ENCODE results near the gene PSMB9. TPM values are rescaled to one million over a fixed set of nuclear protein-coding genes. Genes with fewer than 3 reads are reported as not detected.

PSMB9 gene
- total and polyA plus RNA-seq, 5 experiments from 2014 or later, result 102 to 432 (median 402) TPM

DNA sequence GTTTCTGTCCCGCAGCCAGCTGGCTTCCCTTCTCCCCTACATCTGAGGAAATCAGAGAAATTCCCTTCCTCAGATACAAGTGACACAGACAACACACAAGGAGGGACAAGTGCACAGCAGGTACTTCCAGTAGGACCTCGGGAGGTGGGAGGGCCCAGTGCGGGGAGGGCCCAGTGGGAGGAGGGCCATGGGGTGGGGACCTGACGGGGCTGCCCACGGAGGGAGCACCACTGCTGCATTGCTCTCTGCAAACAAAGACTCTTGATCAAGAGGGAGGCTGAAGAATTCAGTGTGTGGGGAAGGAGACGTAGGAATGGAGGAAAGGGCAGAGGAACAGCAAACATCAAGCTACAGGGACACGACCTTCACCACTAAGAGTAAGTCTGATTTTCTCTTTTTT is 24.5 kb upstream of the PSMB9 start:
- peak overlapping the region in 8 of 10 donors; percentile 14 to 82 (median 52) for H3K27ac Mint-ChIP-seq
- H3K4me1 Mint-ChIP-seq, result peaks cover 18 to 46% (median 28%) of the 10 kb centered on the region in 4 donors
- ATAC-seq (no peak), DNase-seq (no peak)
- POLR2A ChIA-PET, result no interaction called here
- H3K4me3 Mint-ChIP-seq, result no peak overlapping the region
- H3K27me3 Mint-ChIP-seq, result no peaks in the 10 kb centered on the region
- peaks cover 7 to 72% (median 20%) of the 10 kb centered on the region in 3 donors for H3K36me3 Mint-ChIP-seq
- no peaks in the 10 kb centered on the region for H3K9me3 Mint-ChIP-seq

DNA sequence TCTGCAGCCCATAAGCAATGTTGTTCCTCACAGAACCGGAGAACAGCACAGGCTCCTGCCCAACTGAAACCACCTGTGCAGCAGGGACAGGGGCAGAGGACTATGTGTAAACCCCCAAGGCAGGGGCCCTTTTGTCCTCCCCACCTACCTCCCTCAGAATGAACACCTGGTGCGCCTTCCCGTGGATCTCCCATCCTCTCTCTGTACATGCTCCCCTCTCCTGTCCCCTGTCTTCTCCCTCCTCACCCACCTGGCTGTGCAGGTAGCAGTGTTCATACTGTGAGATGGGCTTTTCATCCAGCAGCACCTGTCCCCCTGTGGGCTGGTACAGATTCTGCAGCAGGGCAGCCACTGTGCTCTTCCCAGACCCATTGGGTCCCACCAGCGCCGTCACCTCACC is 24.0 kb upstream of the PSMB9 start:
- H3K4me1 Mint-ChIP-seq, result peaks cover 21 to 51% (median 33%) of the 10 kb centered on the region in 4 donors
- no peaks in the 10 kb centered on the region for H3K9me3 Mint-ChIP-seq
- peaks cover 7 to 77% (median 24%) of the 10 kb centered on the region in 3 donors for H3K36me3 Mint-ChIP-seq
- H3K27me3 Mint-ChIP-seq, result no peaks in the 10 kb centered on the region
- H3K4me3 Mint-ChIP-seq, result no peak overlapping the region
- DNase-seq (no peak), ATAC-seq (no peak)
- peak overlapping the region in 8 of 10 donors; percentile 14 to 71 (median 46) for H3K27ac Mint-ChIP-seq
- POLR2A ChIA-PET, result no interaction called here

DNA sequence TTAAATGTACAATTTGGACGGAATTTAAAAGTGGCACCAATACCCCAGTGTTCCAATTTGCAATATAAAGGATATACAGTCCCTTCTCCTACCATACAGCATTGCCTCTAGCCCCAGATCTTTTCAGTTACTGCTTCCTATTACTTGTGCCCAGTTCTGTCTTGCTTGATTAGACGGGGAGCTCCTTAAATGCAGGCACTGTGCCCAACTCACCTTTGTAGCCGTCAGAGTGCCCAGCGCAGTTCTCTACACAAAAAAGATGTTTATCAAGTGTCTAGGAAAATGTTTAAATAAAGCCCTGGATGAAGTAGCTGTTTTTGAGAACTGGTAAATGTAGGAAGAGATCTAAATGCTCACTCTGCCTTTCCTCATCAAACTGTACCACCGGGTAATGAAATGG is 23.1 kb upstream of the PSMB9 start:
- H3K27ac Mint-ChIP-seq, result peak overlapping the region in 8 of 10 donors; percentile 19 to 72 (median 33)
- H3K9me3 Mint-ChIP-seq, result no peaks in the 10 kb centered on the region
- peaks cover 28 to 60% (median 42%) of the 10 kb centered on the region in 4 donors for H3K4me1 Mint-ChIP-seq
- H3K4me3 Mint-ChIP-seq, result no peak overlapping the region
- POLR2A ChIA-PET, result interaction anchor here (0.5 kb wide), 1 partner anchor 70 kb away, joined by 3 read pairs; no protein-coding TSS in a partner anchor
- no peaks in the 10 kb centered on the region for H3K27me3 Mint-ChIP-seq
- peaks cover 7 to 86% (median 25%) of the 10 kb centered on the region in 3 donors for H3K36me3 Mint-ChIP-seq
- ATAC-seq (no peak), DNase-seq (no peak)

DNA sequence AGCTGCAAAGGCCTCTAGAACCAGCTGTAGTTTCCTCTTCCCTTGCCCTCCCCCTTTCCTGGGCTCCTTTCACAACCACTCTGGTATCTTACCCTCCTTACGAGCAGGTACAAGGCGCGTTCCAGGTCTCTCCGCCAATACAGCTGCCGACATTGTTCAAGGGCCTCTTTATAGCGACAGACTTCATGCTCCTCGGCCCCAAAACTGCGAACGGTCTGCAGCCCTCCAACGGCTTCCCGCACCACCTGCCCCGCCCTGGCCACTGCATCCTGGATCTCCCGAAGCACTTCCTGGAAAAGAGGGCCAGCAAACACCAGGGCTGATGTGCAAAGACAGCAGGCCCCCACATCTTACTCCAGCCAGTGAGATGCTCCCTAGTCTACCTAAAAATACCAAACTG is 21.5 kb upstream of the PSMB9 start:
- POLR2A ChIA-PET, result interaction anchor here (0.7 to 1.5 kb wide), 2 partner anchors 22 to 140 kb away, joined by 3 read pairs; partner anchors contain the start of gene PSMB9
- Mint-ChIP-seq H3K27me3 (no peaks in the 10 kb centered on the region), H3K4me3 (no peak overlapping the region), H3K4me1 (peaks cover 37 to 75% (median 58%) of the 10 kb centered on the region in 4 donors), H3K36me3 (peaks cover 7 to 95% (median 25%) of the 10 kb centered on the region in 3 donors), H3K9me3 (no peaks in the 10 kb centered on the region), H3K27ac (peak overlapping the region in 6 of 10 donors; percentile 30 to 74 (median 52))
- DNase-seq (no peak), ATAC-seq (no peak)

DNA sequence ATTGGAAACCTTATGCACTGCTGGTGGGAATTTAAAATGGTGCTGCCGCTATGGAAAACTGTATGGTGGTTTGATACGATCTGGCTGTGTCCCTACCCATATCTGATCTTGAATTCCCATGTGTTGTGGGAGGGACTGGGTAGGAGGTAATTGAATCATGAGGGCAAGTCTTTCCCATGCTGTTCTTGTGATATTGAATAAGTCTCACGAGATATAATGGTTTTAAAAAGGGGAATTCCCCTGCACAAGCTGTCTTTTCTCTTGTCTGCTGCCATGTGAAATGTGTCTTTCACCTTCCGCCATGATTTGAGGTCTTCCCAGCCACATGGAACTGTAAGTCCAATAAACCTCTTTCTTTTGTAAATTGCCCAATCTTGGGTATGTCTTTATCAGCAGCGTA is 20.3 kb upstream of the PSMB9 start:
- Mint-ChIP-seq H3K4me3 (no peak overlapping the region), H3K4me1 (peaks cover 35 to 79% (median 63%) of the 10 kb centered on the region in 4 donors), H3K36me3 (peaks cover 7 to 86% (median 25%) of the 10 kb centered on the region in 3 donors), H3K27me3 (no peaks in the 10 kb centered on the region), H3K9me3 (no peaks in the 10 kb centered on the region), H3K27ac (peak overlapping the region in 7 of 10 donors; percentile 13 to 75 (median 22))
- no peak for ATAC-seq
- POLR2A ChIA-PET, result interaction anchor here (1.5 kb wide), 1 partner anchor 139 kb away, joined by 3 read pairs; no protein-coding TSS in a partner anchor
- no peak for DNase-seq

DNA sequence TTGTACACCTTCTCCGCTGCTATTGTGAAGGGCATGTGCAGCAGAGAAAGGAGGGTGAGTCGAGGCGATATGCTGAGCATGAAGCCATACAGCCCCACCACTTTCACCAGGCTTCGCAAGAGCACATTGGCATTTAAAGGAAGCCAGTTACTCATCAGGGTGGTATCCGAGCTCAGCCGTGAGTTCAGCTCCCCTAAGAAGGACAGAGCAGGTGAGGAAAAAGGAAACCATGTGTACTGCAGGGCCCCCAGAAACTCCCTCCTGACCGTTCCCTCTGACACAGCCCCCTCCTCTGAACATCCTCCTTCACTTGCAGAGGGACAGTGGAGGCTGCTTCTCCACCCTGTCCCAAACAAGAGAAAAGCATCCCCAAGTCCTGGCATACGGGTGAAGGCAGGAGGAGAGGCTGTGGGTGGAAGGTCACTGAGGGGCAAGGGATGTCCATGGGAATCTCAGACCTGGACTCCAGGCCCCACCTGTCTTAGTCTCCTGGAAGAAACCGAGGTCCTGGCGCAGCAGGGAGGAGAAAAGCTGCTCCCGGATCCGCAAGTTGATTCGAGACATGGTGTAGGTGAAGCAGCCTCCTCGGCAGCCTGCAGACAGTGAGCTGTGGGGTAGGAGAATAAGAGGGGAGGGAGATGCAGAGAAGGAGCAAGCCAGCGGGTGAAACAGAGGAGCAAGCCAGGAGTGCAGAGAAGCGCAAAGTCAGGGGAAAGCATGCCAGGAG is 18.7 kb upstream of the PSMB9 start:
- Mint-ChIP-seq H3K27ac (peak overlapping the region in 9 of 10 donors; percentile 15 to 100 (median 75)), H3K9me3 (no peaks in the 10 kb centered on the region), H3K4me1 (peaks cover 38 to 82% (median 76%) of the 10 kb centered on the region in 4 donors), H3K36me3 (peaks cover 7 to 73% (median 20%) of the 10 kb centered on the region in 3 donors), H3K27me3 (no peaks in the 10 kb centered on the region), H3K4me3 (peak overlapping the region in 7 of 10 donors; percentile 7 to 54 (median 12))
- DNase-seq (no peak), ATAC-seq (no peak)
- POLR2A ChIA-PET, result interaction anchor here (1.2 kb wide), 1 partner anchor 33 kb away, joined by 3 read pairs; no protein-coding TSS in a partner anchor

DNA sequence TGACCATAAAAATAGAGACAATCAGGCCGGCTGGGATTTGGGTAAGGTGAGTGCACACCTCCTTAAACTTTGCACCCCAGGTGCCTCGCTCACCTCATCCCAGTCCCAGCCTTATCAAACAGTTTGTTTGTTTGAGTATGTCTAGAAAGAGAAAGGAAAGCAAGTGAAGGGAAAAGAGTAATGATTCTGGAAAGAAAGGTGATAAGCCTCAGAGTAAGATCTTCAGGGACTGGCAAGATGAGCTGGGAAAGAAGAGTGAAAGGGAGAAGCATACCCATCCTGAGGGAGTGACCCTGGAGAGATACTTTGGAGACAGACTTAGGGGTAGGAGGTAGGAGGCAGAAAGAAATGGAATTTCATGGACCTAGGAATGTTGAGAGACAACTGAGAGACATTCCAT is 17.1 kb upstream of the PSMB9 start:
- POLR2A ChIA-PET, result interaction anchor here (2.2 to 10.6 kb wide), 4 partner anchors 9 to 135 kb away, joined by 10 to 743 read pairs (median 250); partner anchors contain the start of genes BRD2, PSMB9 and TAP1
- DNase-seq, result no peak
- no peaks in the 10 kb centered on the region for H3K27me3 Mint-ChIP-seq

DNA sequence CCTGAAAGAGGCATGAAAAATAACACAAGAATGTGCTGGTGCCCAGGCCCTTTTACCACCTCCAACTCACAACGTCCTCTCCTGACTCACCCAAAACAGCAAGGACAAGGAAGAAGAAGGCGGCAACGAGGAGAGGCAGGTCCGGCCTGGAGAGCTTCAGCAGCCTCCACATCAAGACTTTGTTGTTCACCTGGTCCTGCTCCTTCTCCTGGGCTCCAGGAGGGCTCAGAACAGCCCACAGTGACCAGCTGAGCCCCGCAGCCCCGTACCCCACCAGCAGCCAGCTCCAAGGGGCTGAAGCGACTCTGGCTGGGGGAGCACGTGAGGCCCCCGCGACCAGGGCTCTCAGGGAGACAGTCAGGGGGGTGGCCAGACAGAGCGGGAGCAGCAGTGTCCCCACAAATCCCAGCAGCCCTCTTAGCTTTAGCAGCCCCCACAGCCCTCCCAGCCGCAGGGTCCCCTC is 16.3 kb upstream of the PSMB9 start:
- peak overlapping the region; percentile 75 to 98 (median 92) for H3K4me3 Mint-ChIP-seq
- POLR2A ChIA-PET, result interaction anchor here (0.8 to 10.6 kb wide), 14 partner anchors 8 to 1297 kb away, joined by 3 to 743 read pairs (median 8); partner anchors contain the start of genes BRD2, HLA-DOB, PSMB9 and TAP1
- ATAC-seq (no peak), DNase-seq (no peak)
- H3K4me1 Mint-ChIP-seq, result peaks cover 46 to 93% (median 89%) of the 10 kb centered on the region in 4 donors
- H3K36me3 Mint-ChIP-seq, result peaks cover 13 to 73% (median 23%) of the 10 kb centered on the region in 3 donors
- no peaks in the 10 kb centered on the region for H3K9me3 Mint-ChIP-seq
- H3K27ac Mint-ChIP-seq, result peak overlapping the region; percentile 84 to 100 (median 98)
- H3K27me3 Mint-ChIP-seq, result no peaks in the 10 kb centered on the region

More for the DNA sequence above, 17.1 kb upstream of the PSMB9 start:
- no peaks in the 10 kb centered on the region for H3K9me3 Mint-ChIP-seq
- H3K4me1 Mint-ChIP-seq, result peaks cover 42 to 91% (median 84%) of the 10 kb centered on the region in 4 donors
- H3K4me3 Mint-ChIP-seq, result peak overlapping the region; percentile 75 to 98 (median 92)
- ATAC-seq, result no peak
- peaks cover 8 to 73% (median 16%) of the 10 kb centered on the region in 3 donors for H3K36me3 Mint-ChIP-seq
- H3K27ac Mint-ChIP-seq, result peak overlapping the region; percentile 83 to 100 (median 98)

DNA sequence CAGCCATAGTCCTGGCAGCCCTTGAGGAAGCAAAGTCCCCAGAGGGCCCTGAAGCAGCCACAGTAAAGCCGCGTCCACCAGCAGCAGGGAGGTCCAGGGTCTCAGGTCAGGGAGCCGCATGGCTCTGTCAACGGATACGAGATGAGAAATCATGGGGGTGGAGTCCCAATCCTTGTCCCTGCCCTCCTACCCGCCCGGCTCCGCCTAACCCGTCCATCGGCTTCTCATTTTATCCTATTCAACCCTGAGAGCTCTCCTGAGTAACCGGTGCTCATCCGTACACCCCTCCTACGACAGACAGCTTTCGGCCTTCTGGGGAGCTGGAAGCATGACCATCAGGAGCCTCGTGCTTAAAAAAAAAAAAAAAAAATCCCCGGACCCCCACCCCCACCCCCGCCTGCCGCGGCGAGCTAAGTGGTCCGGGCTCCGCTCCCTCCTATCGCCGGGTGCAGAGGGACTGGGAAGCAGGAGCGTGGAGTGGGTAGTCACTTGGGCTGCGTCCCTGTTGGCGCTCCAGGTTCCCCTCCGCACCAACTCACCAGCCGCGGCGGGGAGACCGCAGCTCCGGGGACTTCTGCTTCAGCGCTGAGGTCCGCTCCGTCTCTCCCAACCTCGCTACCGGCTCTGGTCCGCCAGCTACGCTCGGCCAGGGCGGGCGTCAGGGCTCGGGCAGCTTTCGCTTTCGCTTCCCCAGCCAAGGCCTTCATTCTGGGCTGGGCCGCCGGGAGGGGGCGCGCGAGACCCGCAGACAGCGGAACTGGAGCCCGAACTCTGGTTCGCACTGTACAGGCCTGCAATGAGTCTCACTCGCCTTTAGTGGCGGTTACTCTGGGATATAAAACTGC is 15.7 kb upstream of the PSMB9 start, which contains the start of gene TAP2:
TSS of gene TAP2 (minus strand) at position 626 of the 845 bp plus-strand sequence. CDS start at position 120, 506 bp downstream.
- ATAC-seq, result peak; percentile 87 to 93
- H3K27me3 Mint-ChIP-seq, result no peaks in the 10 kb centered on the region
- peak within 1 kb of the TSS; percentile 75 to 99 (median 94) for H3K4me3 Mint-ChIP-seq
- peaks cover 46 to 92% (median 89%) of the 10 kb centered on the region in 4 donors for H3K4me1 Mint-ChIP-seq
- no peaks in the 10 kb centered on the region for H3K9me3 Mint-ChIP-seq
- H3K36me3 Mint-ChIP-seq, result peaks cover 13 to 71% (median 21%) of the 10 kb centered on the region in 3 donors
- POLR2A ChIA-PET, result interaction anchor here (0.6 to 10.6 kb wide), 21 partner anchors 8 to 1307 kb away, joined by 3 to 743 read pairs (median 5); partner anchors contain the start of genes BRD2, GRM4, HLA-DOB and PSMB9
- peak; percentile 92 to 99 (median 97) for DNase-seq
- peak within 1 kb of the TSS; percentile 84 to 100 (median 98) for H3K27ac Mint-ChIP-seq

DNA sequence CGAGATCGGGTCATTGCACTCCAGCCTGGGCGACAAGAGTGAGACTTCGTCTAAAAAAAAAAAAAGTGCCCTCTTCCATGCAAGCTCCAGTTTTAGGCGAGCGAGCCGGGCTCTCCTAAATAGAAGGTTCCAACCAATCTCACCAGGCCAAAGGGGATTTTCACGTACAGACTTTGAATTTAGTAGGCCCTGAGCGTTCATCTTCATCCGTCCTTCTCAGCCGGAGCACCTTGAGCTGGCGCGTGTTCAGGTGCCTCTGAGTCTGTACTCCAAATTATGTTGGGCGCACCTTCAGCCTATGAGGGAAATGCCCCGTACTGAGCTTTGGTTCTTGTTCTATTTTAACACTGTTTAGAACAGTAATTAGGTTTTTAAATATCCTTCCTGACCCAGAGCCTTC is 14.6 kb upstream of the PSMB9 start:
- Mint-ChIP-seq H3K36me3 (peaks cover 11 to 63% (median 25%) of the 10 kb centered on the region in 3 donors), H3K9me3 (no peaks in the 10 kb centered on the region), H3K27ac (peak overlapping the region in 9 of 10 donors; percentile 89 to 100 (median 98)), H3K27me3 (no peaks in the 10 kb centered on the region), H3K4me1 (peaks cover 48 to 85% (median 83%) of the 10 kb centered on the region in 4 donors), H3K4me3 (peak overlapping the region in 5 of 10 donors; percentile 24 to 99 (median 91))
- DNase-seq, result no peak
- POLR2A ChIA-PET, result interaction anchor here (0.6 to 10.6 kb wide), 11 partner anchors 11 to 410 kb away, joined by 3 to 743 read pairs (median 11); partner anchors contain the start of genes BRD2, PSMB9 and TAP1
- ATAC-seq, result no peak

DNA sequence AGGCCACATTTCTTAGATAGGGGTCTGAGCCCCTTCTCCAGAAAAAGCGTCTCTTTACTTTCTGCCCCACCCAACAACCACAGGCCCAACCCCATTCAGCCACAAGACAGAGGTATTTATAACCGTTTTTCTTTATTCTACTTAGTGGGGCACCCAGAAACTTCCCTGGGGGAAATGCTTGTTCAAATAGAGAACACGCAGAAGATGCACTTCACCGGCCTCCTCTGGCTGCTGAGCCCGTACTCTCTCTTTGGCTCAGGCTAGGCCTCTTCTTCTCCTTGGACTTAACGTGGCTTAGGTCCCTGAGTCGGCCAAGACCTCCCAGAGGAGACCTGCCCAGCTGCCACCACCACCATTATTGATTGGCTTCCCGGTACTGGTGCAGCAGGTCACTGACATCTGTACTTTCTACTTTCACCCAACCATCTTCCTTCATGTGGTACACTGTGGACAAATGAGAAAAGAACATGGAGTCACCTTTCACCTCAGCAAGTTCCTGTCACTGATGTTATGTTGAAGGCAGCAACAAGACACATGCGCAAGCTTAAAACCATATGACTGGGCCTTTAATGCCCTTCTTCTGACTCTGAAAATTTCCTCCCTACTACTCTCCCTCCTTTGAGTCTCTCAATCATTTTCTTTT is 13.3 kb upstream of the PSMB9 start:
- Mint-ChIP-seq H3K4me3 (peak overlapping the region; percentile 41 to 99 (median 94)), H3K27me3 (no peaks in the 10 kb centered on the region), H3K4me1 (peaks cover 46 to 83% (median 74%) of the 10 kb centered on the region in 4 donors), H3K36me3 (peaks cover 22 to 60% (median 34%) of the 10 kb centered on the region in 3 donors), H3K9me3 (no peaks in the 10 kb centered on the region), H3K27ac (peak overlapping the region; percentile 87 to 100 (median 98))
- ATAC-seq, result no peak
- POLR2A ChIA-PET, result interaction anchor here (0.6 to 10.6 kb wide), 6 partner anchors 10 to 569 kb away, joined by 3 to 743 read pairs (median 94); partner anchors contain the start of genes BRD2, PSMB9 and TAP1
- peak in 6 of 10 donors; percentile 35 to 56 (median 41) for DNase-seq

Measured in naive thymus-derived CD8-positive, alpha-beta T cell (primary cell).